NCI-H82 treated with DMSO at 0.1 percent for 48 hours (cell line): ENCODE results near the gene SLC10A1.
"Not testable (repeated sequence)": the region's sequence is repeated elsewhere in the genome, so short reads cannot be mapped to it uniquely, and the experiment has no call there.

Experiments
- DNase-seq: peaks from one replicate; lab custom pipeline; 2025; ENCODE audit not compliant: unreplicated experiment; lab: John Stamatoyannopoulos, UW

The SLC10A1 gene

GRCh38 chr14:69772082-69773017 lies 24.7 kb downstream of the SLC10A1 start:
- no peak for DNase-seq

- DNase-seq = no peak
Measured at GRCh38 chr14:69771136-69771535, 25.9 kb downstream of the SLC10A1 start.

GRCh38 chr14:69770559-69770958 lies 26.5 kb downstream of the SLC10A1 start:
- DNase-seq = no peak

- DNase-seq = no peak
Measured at GRCh38 chr14:69769623-69770022, 27.4 kb downstream of the SLC10A1 start.

- DNase-seq = no peak
Measured at GRCh38 chr14:69768873-69769272, 28.2 kb downstream of the SLC10A1 start.

- DNase-seq = peak; percentile 54
Measured at GRCh38 chr14:69767369-69767999, 29.6 kb downstream of the SLC10A1 start.

GRCh38 chr14:69766984-69767368 lies 30.1 kb downstream of the SLC10A1 start, which contains the start of gene SRSF5:
TSS of gene SRSF5 (plus strand) at chr14:69767142. CDS start at chr14:69768157, 1,015 bp downstream.
- DNase-seq = peak; percentile 75

GRCh38 chr14:69763761-69764510 lies 33.1 kb downstream of the SLC10A1 start:
- no peak for DNase-seq

- DNase-seq = no peak
Measured at GRCh38 chr14:69760810-69761209, 36.2 kb downstream of the SLC10A1 start.

GRCh38 chr14:69756298-69756697 lies 40.7 kb downstream of the SLC10A1 start:
- no peak for DNase-seq

GRCh38 chr14:69755784-69756183 lies 41.3 kb downstream of the SLC10A1 start:
- DNase-seq = no peak

GRCh38 chr14:69755296-69755695 lies 41.7 kb downstream of the SLC10A1 start:
- no peak for DNase-seq

GRCh38 chr14:69754487-69754886 lies 42.6 kb downstream of the SLC10A1 start:
- DNase-seq = no peak

- no peak for DNase-seq
Measured at GRCh38 chr14:69753860-69754259, 43.2 kb downstream of the SLC10A1 start.

- DNase-seq = no peak
Measured at GRCh38 chr14:69752773-69753172, 44.3 kb downstream of the SLC10A1 start.

GRCh38 chr14:69750495-69750894 lies 46.5 kb downstream of the SLC10A1 start:
- DNase-seq = no peak

- DNase-seq = no peak
Measured at GRCh38 chr14:69749956-69750355, 47.1 kb downstream of the SLC10A1 start.

GRCh38 chr14:69741055-69741454 lies 56.0 kb downstream of the SLC10A1 start:
- DNase-seq = no peak

- DNase-seq = not testable (repeated sequence)
Measured at GRCh38 chr14:69736405-69736804, 60.6 kb downstream of the SLC10A1 start.

- not testable (repeated sequence) for DNase-seq
Measured at GRCh38 chr14:69731919-69732598, 65.0 kb downstream of the SLC10A1 start.

GRCh38 chr14:69727860-69728259 lies 69.2 kb downstream of the SLC10A1 start:
- no peak for DNase-seq
